GM21717 (cell line): Measurements from ENCODE around the gene GFI1B.
A peak's percentile ranks its signal among the peaks of the same experiment; 100 is the strongest.

ENCODE experiments used
- ATAC-seq: cut with Tn5 transposase; IDR thresholded peaks from one replicate; pipeline ENCODE4 v1.9.1; 2021; ENCODE audit warnings: mild to moderate bottlenecking, moderate library complexity; ENCODE audit not compliant: unreplicated experiment

Gene GFI1B

DNA sequence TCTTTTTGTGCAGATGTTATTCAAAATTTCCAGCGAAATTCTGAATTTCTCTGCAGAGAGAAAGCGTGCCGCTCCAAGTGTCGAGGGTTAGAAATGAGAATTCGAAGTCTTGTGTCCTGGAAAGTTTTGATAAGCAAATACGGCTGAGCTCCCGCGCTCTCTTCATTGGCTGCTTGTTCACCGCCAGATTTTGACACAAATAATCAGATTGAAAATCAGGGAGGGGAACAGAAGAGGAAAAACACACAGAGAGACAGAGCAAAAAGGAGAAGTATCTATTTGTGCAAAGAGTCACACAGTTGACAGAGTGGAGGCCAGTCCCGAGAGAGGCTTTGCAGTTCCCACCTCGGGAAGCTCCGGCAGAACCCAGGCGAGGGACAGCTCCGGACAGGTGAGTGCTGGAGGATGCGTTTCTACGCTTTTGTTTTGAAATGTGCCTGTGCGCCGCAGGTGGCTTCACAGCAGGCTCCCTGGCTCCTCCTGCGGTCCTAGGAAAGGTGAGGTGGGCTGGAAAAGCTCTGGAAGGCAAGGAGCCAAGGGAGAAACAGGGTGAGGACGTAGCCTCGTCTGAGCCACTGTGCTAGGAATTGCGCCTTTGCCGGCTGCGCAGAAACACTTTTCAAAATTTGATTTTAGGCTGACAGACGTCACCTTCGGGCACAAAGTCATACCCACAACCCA lies at the start of gene GFI1B:
Gene GFI1B, plus strand, starts transcription at position 244 of the 681 bp plus-strand sequence. CDS start 7,985 bp downstream, outside the sequence.
- no peak for ATAC-seq

DNA sequence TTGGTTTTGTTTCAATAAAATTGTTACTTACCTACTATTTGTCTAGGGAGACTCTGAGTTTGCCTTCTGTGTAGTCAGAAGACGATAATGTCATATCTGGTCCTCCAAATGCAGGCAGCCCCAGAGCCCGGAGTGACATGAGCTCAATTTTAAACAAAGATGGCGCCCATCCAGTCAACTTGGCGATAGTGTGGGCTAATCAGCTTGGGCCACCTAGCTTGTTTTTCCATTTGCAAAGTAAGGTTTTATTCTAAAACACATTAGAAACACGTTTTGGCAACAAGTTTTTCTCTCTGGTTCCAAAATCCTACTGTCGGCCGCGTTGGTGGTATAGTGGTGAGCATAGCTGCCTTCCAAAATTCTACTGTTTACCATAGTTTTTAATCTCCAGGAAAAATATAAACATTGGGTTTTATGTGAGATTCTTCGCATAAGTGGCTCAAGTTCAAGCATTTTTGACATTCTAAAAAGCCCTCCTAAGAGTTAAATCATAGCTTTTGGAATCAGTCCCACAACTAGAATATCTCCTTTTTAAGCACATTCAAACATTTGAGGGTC lies 47.2 kb upstream of the GFI1B start:
- ATAC-seq: no peak

DNA sequence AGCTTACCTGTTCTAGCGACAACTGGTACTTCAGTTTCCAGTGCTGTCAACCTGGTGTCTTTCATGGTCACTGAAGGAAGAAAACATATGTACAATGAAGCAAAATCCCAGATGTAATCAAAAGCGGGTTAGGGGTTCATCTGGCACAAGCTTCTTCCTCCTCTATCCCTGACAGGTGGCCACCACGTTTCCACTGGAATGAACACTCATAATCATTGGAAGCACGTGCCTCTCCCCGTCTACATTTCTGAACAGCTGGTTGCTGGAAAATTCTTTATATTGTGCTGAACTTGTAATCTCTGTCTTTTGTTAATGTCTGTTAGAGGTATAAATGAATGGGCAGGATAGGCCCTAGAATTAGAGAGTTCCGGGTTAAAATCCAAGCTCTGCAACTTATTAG lies 43.5 kb upstream of the GFI1B start:
- no peak for ATAC-seq

DNA sequence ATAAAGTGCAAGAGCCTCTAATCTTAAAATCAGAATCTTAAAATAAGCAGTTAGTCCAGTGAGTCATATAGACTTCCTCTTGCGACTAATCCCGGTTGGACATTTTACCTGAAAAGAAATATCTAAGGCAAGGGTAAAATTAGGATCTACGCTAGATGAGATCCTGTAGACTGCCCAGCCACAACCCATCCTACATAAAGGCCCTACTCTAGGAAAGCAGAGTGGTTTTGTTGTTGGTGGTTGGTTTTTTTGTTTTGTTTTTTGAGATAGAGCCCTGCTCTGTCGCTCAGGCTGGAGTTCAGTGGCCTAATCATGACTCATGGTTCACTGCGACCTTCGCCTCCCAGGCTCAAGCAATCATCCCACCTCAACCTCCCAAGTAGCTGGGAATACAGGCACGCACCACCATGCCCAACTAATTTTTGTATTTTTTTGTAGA lies 41.0 kb upstream of the GFI1B start:
- ATAC-seq: no peak

DNA sequence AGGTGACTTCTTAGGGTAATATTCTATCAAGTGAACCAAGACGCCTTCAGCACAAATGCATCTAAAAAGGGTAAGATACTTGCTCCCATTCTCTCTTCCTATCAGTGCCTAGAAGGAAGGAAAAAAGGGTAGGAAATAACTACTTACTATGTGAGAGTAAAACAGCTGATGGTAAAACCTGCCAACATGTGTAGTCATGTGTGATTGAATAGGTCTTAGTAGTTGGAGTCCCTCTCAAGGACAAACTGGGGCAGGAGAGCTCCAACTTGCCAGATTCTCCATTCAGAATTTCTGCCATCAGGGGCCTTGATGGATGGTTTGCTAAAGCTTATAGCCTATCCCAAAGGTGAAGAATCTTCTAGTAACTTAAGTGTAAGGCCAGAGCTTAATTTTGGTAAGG lies 39.3 kb upstream of the GFI1B start:
- no peak for ATAC-seq

DNA sequence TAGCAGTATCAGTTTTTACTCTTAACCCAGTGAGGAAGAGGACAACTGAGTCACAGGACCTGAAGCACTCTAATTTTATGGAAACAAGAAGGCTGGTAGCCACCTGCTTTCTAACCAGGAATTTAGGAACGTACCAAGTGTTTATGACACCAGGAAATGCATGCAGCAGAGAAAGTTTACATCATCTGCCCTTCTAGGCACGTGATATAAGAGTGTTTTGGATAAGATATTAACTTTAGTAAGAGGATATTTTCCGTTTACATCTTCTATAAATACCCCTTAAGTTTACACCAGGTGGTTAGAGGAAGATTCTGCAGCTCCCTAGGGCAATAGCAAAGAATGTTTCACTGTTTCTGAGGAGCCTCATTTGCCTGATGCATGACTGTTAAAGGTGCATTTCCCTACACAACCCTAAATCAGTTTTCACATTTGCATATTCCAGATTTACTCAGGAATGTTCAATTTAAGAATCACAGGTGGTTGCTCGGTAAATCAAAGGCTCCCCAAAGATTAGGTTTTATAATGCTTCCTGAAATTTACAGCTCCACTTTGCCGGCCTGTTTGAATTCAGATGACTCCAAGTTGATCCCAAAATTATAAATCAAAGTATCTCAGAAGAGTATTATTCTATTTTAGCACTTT lies 35.8 kb upstream of the GFI1B start:
- ATAC-seq: no peak

DNA sequence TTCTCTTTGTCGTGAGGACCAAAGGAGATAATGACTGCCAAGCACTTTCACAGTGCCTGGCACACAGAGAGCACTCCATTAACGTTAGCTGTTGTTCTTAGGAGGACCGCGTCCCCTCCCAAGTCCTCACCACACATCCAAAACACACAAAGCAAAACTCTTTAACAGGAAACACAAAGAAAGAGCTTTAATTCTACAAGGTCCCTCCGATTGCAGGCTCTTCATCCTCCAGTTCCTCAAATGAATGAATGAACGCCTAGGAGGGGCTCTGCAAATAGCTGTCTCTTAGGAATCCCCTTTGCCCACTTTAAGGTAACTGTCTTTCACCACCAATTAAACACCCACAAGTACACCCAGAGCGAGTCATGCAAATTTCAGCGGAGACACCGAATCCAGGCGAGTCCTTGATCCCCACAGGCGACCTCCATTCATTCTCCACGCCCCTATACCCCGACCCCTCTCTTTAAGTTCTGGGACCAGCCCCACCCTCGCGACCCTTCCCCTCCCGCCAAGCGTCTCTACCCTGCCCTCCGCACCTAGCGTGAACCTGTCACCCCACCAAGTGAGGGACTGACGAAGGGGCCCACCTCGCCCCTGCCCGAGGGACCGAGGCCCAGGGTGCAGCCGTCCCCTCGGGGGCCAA lies 34.7 kb upstream of the GFI1B start:
- ATAC-seq: peak; percentile 7

DNA sequence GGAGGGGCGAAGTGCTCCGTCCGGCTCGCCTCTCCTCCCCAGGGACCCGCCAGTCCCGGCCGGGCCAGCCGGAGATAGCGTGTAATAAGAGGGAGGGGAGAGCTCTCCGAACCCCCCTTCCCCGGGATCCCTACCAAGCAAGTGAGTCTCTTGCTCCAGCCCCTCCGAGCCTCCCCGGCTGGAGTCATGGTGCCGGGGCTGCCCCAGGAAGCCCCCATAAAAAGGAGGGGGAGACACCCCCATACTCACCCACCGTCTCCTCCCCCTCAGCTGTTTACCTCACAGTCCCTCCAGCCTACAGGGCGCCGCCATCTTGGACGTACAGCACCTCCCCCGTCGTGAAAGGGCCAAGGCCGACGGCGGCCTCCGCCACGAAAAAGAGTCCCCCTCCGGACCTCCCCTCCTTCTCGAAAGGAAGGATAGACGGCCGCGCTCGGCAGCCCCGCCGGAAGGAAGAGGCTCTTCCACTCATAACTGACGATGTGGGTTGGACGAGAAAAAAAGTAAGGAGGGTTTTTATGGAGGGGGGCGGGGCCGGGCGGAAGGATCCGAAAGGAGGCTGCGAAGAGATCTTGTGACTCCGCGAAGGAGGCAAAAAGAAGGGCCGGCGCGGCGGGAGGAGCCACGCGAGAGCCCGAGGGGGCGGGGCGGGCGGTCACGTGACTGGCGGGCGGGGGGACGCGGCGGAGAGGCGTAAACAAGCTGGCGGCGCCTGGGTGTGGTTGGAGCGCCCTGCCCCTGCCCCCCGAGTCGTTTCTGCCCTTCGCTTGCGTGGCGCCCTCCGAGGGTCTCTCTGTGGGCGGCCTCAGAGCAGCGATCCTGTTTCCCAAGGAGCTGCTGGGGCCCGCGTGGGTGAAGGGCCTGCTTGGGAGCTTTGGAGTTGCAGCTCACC lies 34.0 kb upstream of the GFI1B start, which contains the start of gene TSC1:
Gene TSC1, minus strand, starts transcription at position 323 of the 892 bp plus-strand sequence. CDS start 15,744 bp downstream, outside the sequence.
- peak; percentile 71 for ATAC-seq

DNA sequence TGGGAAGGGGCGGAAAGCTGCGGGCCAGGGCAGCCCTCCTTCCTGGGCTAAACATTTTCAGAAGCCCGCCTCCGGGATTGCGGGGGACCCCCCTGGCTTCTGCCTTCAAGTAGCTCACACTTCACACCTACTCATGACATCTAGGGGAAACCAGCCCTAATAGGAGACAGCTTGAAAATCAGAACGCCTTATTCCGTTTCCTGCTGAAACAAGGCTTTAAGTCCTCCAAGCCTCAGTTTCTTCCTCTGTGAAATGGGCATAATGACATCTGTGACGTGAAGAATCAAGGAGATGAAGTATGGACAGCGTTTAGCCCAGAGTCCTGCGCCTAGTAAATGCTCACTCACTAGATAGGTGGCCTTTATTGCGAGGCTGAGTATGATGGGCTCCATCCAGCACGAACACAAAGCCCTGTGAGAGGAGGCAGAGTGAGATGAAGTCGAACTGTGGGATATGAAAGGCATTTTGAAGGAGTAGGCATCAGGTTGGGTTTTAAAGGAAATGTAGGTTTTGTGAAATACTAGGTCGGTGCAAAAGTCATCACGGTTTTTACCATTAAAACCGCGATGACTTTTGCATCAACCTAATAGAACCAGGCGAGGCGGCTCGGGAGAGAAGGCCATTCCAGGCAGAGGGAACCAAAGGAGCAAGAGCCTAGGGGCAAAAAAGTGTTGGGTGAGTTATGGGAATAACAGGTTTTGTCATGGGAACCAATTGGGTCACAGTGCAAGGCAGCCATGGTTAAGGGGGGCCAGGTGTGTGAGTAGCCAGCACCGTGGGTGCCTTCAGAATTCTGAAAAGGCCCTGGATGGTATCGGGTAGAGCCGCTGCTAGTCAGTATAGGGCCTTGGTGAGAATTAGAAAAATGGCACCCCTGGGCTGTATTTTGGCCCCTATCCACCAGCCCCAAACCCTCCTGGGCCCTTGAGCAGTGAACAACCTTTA lies 33.0 kb upstream of the GFI1B start:
- no peak for ATAC-seq

DNA sequence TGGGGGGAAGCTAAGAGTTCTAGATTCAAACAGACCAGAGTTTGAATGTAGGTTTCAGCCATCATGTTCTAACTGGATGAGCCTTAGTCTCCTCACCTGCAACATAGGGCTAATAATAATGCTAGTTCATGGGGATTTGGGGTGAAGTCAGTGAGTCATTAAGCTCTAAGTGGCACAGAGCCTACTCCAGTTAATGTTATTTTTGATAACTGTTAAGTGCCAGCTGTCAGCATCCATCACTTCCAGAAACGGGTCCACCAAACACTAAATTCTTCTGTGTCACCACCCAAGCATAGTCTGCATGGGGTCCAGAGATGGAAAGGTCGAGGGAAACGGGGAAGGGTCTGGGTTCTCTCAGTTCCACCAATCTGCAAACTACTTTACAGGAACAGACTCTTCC lies 32.3 kb upstream of the GFI1B start:
- no peak for ATAC-seq

DNA sequence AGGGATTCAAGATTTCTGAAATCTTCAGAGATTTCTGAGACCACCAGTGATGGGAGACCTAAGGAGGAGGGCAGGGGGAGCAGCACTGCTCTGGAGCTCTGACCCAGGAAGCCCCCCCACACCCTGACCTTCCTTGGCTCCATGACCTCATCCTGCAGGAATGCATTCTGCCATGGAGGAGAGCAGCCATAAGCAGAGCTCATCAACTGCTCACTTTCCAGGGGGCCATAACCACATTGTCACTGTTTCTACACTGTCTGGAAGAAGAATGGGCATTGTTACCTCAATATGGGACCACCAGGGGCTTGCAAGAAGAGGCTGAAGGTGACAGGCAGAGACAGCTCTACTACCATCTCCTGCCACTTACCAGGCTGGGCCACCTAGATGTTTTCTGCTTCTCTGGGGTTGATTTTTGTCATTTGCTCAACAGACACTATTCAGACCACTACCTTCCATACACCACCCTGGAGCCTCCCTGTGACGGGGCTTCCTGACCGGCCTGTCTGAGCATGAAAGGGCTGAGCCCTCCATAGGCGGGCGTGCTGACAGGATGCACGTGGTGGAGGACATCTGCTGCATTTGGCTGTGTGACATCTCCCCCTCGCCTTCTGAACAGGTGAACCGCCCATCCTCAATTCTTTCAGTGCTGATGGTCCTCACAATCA lies 31.7 kb upstream of the GFI1B start:
- ATAC-seq: no peak

DNA sequence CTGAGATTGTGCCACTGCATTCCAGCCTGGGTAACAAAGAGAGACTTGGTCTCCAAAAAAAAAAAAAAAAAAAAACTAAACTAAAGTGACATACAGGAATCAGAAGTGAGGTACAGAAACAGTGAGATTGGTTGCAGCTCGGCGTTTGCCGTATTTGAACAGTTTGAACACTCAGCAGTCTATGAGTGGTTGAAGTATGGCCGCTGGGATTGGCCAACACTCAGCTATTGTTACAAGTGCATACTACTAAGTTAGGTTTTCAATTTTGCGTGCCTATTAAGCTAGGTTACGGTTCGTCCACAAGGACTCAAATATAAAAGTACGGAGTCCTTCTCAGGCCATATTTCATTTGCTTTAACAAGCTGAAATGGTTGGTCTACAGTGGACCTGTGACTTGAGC lies 30.7 kb upstream of the GFI1B start:
- no peak for ATAC-seq

DNA sequence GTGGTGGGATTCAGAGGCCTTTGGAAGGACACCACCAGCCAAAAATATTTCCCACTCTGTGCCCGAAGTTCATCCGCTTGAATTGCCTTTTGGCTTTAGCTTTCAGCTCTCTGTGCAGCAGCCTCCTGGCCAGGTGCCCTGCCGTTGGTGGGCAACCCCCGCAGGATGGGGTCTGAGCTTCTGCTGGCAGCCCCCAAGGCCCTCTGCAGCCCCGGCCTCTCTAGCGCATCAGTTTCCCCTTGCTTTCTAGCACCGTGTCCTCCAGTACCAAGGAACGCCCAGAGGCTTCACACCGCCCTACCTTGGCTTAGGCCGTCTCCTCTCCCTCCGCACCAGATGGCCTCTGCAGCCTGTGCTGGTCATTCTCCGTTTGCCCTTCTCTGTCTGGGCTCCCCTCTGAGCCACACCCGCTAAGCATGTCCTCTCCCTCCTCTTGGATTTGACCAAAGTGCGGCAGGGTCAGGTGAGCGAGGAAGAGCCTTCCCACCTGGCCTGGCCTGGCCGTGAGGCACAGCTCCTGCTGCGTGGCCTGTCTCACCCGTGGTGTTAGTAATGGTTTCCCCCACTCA lies 29.9 kb upstream of the GFI1B start:
- no peak for ATAC-seq

DNA sequence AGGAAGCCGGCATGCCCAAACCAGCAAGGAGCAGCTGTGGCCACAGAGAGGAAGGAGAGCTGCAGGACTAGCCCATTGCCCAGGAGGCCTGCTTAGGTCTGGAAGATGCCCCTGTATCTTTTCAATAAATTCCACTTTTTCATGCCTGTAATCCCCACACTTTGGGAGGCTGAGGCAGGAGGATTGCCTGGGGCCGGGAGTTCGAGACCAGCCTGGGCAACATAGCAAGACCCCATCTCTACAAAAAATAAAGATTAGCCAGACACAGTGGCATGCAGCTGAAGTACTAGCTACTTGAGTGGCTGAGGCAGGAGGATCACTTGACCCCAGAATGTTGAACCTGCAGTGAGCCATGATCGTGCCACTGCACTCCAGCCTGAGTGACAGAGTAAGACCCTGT lies 28.8 kb upstream of the GFI1B start:
- no peak for ATAC-seq

DNA sequence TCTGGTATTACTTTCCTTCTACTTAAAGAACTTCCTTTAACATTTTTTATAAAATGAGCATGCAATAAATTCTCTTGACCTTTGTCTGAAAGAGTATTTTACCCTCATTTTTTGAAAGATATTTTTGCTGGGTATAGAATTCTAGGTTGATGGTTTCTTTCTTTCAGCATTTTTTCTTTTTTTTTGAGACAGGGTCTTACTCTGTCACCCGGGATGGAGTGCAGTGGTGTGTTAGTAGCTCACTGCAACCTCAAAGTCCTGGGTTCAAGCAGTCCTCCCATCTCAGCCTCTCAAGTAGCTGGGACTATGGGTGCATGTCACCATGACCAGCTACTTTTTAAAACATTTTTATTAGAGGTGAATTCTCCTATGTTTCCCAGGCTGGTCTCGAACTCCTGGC lies 23.4 kb upstream of the GFI1B start:
- no peak for ATAC-seq

DNA sequence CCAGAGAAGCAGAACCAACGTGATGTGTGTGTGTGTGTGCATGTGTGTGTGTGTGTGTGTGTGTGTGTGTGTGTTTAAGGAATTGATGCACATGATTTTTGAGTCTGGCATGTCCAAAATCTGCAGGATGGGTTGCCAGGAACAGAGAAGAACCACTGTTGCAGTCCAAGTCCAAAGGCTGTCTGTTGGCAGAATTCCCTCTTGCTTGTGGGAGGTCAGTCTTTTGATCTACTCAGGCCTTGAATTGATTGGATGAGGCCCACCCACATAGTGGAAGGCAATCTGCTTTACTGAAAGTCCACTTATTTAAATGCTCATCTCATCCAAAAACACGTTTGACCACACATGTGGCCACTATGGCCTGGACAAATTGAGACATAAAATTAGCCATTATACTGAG lies 22.7 kb upstream of the GFI1B start:
- no peak for ATAC-seq

DNA sequence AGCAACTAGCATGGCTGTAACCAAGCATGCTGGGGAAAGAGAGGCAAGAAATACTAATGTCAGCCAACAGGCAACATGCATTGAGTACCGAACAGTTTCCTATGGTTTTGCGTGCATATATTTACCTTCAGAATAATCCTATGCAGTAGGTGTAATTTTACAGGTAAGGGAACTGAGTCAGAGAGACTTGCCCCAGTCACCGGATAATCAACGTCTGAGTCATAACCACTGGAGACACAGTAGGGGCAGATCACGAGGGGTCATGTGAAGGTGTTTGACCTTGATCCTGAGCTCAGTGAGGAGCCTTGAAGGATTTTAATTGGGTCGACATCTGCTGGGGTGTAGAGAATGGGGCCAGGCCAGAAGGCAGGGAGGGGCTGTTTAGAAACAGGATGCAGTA lies 20.7 kb upstream of the GFI1B start:
- no peak for ATAC-seq

DNA sequence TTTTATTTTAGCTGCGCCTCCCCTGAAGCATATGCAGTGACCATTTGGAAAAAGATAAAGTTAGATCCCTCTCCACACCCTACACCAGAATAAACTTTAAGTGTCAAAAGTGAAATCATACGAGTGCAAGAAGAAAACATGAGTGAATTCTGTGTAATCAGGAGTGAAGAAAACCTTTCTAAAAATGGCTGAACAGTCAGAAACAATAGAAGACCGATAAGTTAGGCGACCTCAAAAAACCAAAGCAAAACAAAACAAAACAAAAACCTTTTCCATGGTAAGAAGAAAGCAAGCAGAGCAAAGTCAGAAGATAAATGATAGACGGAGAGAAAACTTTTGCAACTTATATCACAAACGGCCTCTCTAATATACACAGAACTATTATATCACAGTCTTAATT lies 17.5 kb upstream of the GFI1B start:
- ATAC-seq: no peak

DNA sequence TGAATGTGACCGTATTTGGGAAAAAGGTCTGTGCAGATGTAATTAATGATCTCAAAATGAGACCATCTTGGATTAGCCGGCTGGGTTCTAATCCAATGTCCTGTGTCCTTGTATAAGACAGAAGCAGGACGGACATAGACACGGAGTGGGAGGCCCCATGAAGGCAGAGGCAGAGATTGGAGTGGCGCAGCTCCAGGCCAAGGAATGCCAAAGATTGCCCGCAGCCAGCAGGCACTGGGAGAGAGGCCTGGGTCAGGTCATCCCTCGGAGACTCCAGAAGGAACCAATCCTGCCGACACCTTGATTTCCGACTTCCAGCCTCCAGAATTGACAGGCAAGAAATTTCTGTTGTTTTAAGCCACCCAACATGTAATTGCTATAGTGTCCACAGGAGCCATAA lies 13.0 kb upstream of the GFI1B start:
- ATAC-seq: no peak
